HepG2 (cell line): ENCODE data around the gene CA11. TPM values are rescaled to one million over a fixed set of nuclear protein-coding genes. Genes with fewer than 3 reads are reported as not detected.

Experiments used
- DR1 ChIP-seq: sonication (generic); formaldehyde crosslinking; IDR thresholded peaks from 2 replicates; pipeline ENCODE4 v1.8.0; 2021; ENCODE audit warnings: mild to moderate bottlenecking, missing genetic modification reagents, inconsistent platforms
- KLF13 ChIP-seq: sonication (generic); formaldehyde crosslinking; IDR thresholded peaks from 2 replicates; pipeline ENCODE4 v1.4.0; 2020; ENCODE audit warnings: mild to moderate bottlenecking, missing genetic modification reagents
- LCORL ChIP-seq, 2 experiments: fragments of 450-650 bp in 1 of 2; sonication (generic) in 1 of 2; formaldehyde crosslinking in 1 of 2; IDR thresholded peaks; 2 replicates each; pipeline versions ENCODE4 v1.5.0 to v1.6.1; 2017 to 2020; ENCODE audit warnings: antibody characterized with exemption in 1 of 2, missing genetic modification reagents in 1 of 2
- MYC ChIP-seq: sonication (generic); formaldehyde crosslinking; IDR thresholded peaks from 2 replicates; pipeline ENCODE4 v1.9.0; 2021; ENCODE audit warnings: missing genetic modification reagents, borderline replicate concordance
- TBX2 ChIP-seq: sonication (generic); formaldehyde crosslinking; IDR thresholded peaks from 2 replicates; pipeline ENCODE4 v1.5.0; 2020; ENCODE audit warnings: missing genetic modification reagents, mild to moderate bottlenecking, borderline replicate concordance
- TFAP4 ChIP-seq: sonication (generic); IDR thresholded peaks from 2 replicates; pipeline ENCODE4 v1.6.1; 2016; ENCODE audit warnings: low read depth, borderline replicate concordance
- TGIF2 ChIP-seq: IDR thresholded peaks from 2 replicates; pipeline ENCODE4 v1.6.1; 2016; ENCODE audit warnings: control low read depth, missing compliant biosample characterization
- THAP11 ChIP-seq: IDR thresholded peaks from 2 replicates; pipeline ENCODE4 v1.6.1; 2016; ENCODE audit warnings: missing biosample characterization, missing genetic modification reagents
- ZFP90 ChIP-seq: sonication (generic); formaldehyde crosslinking; IDR thresholded peaks from 2 replicates; pipeline ENCODE4 v1.8.0; 2022; ENCODE audit warnings: missing genetic modification reagents, mild to moderate bottlenecking, inconsistent platforms, borderline replicate concordance
- ZNF737 ChIP-seq: sonication (generic); formaldehyde crosslinking; IDR thresholded peaks from 2 replicates; pipeline ENCODE4 v1.5.0; 2020; ENCODE audit warnings: missing genetic modification reagents, mild to moderate bottlenecking, borderline replicate concordance
- ZNF883 ChIP-seq: sonication (generic); formaldehyde crosslinking; IDR thresholded peaks from 2 replicates; pipeline ENCODE4 v1.5.1; 2020; ENCODE audit warnings: mild to moderate bottlenecking, missing genetic modification reagents; ENCODE audit errors: not compliant biosample characterization
- polyA plus RNA-seq, 8 experiments: library from polyadenylated mRNA; depleted of rRNA in 3 of 8; stranded (reverse) in 7 of 8; unstranded in 1 of 8; fragments of >200 nt; fragmentation: Illumina TruSeq in 4 of 8; extraction: Trizol in 4 of 8; gene quantifications; 2 replicates each; pipeline versions ENCODE4 v1.2.1 to v1.2.3, GENCODE V29; 2011 to 2016; ENCODE audit warnings: low read depth in 4 of 8, missing spikeins in 1 of 8, mixed read lengths in 1 of 8; ENCODE audit not compliant: insufficient read depth in 1 of 8
- total RNA-seq, 5 experiments: library from RNA; depleted of rRNA; stranded (reverse); fragments of >200 nt; fragmentation: Illumina TruSeq; extraction: Trizol; gene quantifications; 2 replicates each; pipeline ENCODE4 v1.2.3, GENCODE V29; 2016; ENCODE audit warnings: low read depth in 1 of 5
- TF ChIP-seq, protein P1 (sequence below): sonication (generic); formaldehyde crosslinking; IDR thresholded peaks from 2 replicates; pipeline ENCODE4 v1.8.1; 2023; ENCODE audit warnings: mild to moderate bottlenecking, missing genetic modification reagents
- TF ChIP-seq, protein P2 (sequence below): sonication (generic); formaldehyde crosslinking; IDR thresholded peaks from 2 replicates; pipeline ENCODE4 v1.5.0; 2020; ENCODE audit warnings: mild to moderate bottlenecking, missing genetic modification reagents
- TF ChIP-seq, protein P3 (sequence below): sonication (generic); formaldehyde crosslinking; IDR thresholded peaks from 2 replicates; pipeline ENCODE4 v1.4.0; 2020; ENCODE audit warnings: missing genetic modification reagents
- TF ChIP-seq, protein P4 (sequence below): sonication (generic); formaldehyde crosslinking; IDR thresholded peaks from 2 replicates; pipeline ENCODE4 v1.8.0; 2022; ENCODE audit warnings: mild to moderate bottlenecking, missing genetic modification reagents; ENCODE audit not compliant: insufficient replicate concordance

Gene CA11
- total and polyA plus RNA-seq, 2 of the 13 experiments (the other 11 are each of a cell fraction or from before 2014, with no cell fraction given): 0.41 to 0.58 TPM

- TF ChIP-seq, protein P1, sequence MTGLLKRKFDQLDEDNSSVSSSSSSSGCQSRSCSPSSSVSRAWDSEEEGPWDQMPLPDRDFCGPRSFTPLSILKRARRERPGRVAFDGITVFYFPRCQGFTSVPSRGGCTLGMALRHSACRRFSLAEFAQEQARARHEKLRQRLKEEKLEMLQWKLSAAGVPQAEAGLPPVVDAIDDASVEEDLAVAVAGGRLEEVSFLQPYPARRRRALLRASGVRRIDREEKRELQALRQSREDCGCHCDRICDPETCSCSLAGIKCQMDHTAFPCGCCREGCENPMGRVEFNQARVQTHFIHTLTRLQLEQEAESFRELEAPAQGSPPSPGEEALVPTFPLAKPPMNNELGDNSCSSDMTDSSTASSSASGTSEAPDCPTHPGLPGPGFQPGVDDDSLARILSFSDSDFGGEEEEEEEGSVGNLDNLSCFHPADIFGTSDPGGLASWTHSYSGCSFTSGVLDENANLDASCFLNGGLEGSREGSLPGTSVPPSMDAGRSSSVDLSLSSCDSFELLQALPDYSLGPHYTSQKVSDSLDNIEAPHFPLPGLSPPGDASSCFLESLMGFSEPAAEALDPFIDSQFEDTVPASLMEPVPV (CRISPR knock-in tag): peak; percentile 40; the same call in 1 of the 2 replicates
- TF ChIP-seq ZNF737 (no peak), LCORL (IDR thresholded peaks at IDR 0.05) (no peak), LCORL (CRISPR knock-in tag; IDR thresholded peaks at IDR 0.05) (peak; percentile 59; the same call in 1 of the 2 replicates), THAP11 (peak; percentile 26; the same call in 1 of the 2 replicates), TBX2 (CRISPR knock-in tag) (peak; percentile 94), MYC (CRISPR knock-in tag) (peak; percentile 45), TFAP4 (no peak), DR1 (CRISPR knock-in tag) (peak; percentile 23; the same call in 1 of the 2 replicates), TGIF2 (no peak), ZFP90 (CRISPR knock-in tag) (peak; percentile 71; the same call in 1 of the 2 replicates), KLF13 (no peak), ZNF883 (no peak)
- TF ChIP-seq, protein P2, sequence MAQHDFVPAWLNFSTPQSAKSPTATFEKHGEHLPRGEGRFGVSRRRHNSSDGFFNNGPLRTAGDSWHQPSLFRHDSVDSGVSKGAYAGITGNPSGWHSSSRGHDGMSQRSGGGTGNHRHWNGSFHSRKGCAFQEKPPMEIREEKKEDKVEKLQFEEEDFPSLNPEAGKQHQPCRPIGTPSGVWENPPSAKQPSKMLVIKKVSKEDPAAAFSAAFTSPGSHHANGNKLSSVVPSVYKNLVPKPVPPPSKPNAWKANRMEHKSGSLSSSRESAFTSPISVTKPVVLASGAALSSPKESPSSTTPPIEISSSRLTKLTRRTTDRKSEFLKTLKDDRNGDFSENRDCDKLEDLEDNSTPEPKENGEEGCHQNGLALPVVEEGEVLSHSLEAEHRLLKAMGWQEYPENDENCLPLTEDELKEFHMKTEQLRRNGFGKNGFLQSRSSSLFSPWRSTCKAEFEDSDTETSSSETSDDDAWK: no peak
- TF ChIP-seq, protein P3, sequence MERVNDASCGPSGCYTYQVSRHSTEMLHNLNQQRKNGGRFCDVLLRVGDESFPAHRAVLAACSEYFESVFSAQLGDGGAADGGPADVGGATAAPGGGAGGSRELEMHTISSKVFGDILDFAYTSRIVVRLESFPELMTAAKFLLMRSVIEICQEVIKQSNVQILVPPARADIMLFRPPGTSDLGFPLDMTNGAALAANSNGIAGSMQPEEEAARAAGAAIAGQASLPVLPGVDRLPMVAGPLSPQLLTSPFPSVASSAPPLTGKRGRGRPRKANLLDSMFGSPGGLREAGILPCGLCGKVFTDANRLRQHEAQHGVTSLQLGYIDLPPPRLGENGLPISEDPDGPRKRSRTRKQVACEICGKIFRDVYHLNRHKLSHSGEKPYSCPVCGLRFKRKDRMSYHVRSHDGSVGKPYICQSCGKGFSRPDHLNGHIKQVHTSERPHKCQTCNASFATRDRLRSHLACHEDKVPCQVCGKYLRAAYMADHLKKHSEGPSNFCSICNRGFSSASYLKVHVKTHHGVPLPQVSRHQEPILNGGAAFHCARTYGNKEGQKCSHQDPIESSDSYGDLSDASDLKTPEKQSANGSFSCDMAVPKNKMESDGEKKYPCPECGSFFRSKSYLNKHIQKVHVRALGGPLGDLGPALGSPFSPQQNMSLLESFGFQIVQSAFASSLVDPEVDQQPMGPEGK (CRISPR knock-in tag): peak; percentile 28; the same call in 1 of the 2 replicates
- TF ChIP-seq, protein P4, sequence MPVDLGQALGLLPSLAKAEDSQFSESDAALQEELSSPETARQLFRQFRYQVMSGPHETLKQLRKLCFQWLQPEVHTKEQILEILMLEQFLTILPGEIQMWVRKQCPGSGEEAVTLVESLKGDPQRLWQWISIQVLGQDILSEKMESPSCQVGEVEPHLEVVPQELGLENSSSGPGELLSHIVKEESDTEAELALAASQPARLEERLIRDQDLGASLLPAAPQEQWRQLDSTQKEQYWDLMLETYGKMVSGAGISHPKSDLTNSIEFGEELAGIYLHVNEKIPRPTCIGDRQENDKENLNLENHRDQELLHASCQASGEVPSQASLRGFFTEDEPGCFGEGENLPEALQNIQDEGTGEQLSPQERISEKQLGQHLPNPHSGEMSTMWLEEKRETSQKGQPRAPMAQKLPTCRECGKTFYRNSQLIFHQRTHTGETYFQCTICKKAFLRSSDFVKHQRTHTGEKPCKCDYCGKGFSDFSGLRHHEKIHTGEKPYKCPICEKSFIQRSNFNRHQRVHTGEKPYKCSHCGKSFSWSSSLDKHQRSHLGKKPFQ (CRISPR knock-in tag): peak; percentile 69
Observed at GRCh38 chr19:48627201-48627864, 18.7 kb downstream of the CA11 start (continued).
